Adipose tissue (tissue), 3 donors: ENCODE measurements around the gene IARS1. TPM values are rescaled to one million over a fixed set of nuclear protein-coding genes. Genes with fewer than 3 reads are reported as not detected.

Source experiments
- H3K27ac ChIP-seq: one replicate; pipeline ENCODE4 v1.5.1; 2013; ENCODE audit warnings: low read depth, low read length
- WGBS, 3 donors: extraction: QIAGEN DNeasy Blood & Tissue Kit; methylation state at CpG; one replicate each; pipeline ENCODE4 v1.1.7; 2013; 5-methylcytosine and 5-hydroxymethylcytosine counted together
- polyA plus RNA-seq, 3 donors: library from polyadenylated mRNA; stranded (reverse); fragments of 200-250 nt; gene quantifications; one replicate each; pipeline ENCODE4 v1.2.3, GENCODE V29; 2013
- donor health status: healthy with polysubstance abuse.
- donor health status: Bipolar disorder and iron deficiency.
- donor health status: healthy.

IARS1 gene
- polyA plus RNA-seq, 3 donors, result 16.2 to 31.9 (median 23.6) TPM

DNA sequence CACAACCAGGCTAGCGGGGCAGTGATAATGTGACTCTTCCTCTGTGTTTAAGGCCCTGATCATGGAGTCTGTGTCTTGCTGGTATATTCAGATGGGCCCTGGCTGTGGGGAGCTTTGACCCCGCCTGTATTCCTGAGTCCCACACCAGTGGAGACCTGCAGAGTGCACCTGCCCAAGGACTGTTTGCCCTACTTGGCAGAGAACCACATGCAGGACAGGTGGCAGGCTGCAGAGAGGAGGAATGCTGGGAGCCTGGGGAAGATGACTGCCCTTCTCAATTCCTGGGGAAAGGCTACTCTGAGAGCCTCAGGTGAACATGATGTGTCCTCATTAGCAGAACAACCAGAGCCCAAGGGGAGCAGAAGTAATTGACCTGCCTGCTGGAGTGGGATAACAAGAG is 36.2 kb downstream of the IARS1 start:
- 88 to 100% (median 99%) methylated on average over 2 of the region's 2 CpGs for WGBS, 3 donors
- H3K27ac ChIP-seq, result no peak overlapping the region

DNA sequence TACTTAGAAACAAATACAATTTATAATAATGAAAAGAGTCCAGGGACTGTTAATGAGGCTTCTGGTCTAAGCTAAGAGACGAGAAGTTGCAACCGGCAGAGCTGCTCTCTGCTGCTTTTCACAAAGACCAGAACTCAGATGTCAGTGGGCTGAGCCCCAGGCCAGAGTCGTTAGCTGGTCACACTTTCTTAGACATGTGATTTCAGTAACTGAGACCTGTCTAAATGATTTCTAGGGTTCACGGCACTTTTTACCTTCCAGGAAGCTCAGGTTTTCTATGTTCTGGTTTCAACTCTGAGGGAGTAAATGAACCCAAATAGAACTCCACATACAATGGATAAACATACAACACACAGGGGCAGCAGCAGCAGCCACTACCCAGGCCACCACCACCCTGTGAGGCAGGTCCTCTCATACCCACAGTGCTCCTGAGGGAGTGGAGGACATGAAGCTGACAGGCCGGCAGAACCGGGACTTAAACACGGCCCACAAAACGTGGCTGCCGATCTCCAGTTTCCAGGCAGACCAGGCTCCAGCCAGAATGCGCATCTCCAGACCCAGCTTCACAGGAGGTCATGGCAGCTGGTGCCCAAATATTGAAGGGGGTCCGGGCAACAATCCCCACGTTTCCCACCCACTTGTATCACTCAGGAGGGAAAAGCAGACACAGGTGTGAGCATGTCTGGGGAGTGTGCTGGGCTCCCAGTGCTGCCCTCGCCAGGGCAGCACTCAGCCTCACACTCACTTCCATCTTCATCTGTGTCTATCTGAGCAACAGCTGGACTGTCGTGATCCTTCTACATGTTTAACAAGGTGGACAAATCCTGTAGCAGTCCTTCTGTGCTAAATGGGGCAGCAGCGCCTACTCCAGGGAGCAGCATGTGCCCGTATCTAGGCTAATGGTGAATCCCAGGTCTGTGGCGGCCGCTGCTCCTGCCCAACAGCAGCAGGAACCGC is 38.8 kb downstream of the IARS1 start:
- WGBS, 3 donors, result 85 to 87% (median 85%) methylated on average over 19 of the region's 19 CpGs
- no peak overlapping the region for H3K27ac ChIP-seq

DNA sequence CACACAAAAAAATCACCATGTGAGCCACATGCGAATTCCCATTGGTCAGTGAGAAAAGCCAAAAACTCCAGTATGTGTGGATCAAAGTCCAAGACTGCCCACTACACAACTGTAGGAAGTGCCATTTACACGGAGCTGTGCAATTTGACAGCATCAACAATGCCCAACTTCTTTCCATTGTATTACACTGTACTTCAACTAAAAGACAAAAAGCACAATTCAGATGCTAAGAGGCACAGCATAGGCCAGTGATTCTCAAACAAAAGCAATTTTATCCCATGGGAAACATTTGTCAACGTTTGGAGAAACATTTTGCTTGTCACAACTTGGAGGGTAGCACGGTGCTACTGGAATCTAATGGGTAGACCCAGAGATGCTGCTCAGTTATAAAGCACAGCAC is 39.8 kb downstream of the IARS1 start:
- H3K27ac ChIP-seq, result no peak overlapping the region
- 71 to 76% (median 74%) methylated on average over 4 of the region's 4 CpGs for WGBS, 3 donors

DNA sequence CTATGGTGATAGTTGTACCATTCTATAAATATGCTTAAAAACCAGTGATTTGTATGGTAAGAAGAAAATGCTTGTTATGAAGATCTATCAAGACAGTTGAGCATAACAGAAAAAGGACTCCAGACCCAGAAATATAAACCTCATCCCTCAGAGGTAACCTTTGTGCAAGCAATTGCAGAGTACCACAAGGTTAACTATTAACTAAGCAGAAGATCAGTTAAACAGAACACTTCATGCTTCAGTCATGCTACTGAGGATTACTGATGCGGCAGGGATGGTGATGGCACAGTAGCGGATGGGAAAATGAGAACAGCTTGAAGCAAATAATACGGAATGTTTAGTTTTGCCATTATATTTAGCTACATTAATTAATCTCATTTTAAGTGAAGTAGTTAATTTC is 45.5 kb downstream of the IARS1 start:
- WGBS, 3 donors, result 96 to 98% (median 98%) methylated on average over 3 of the region's 3 CpGs
- no peak overlapping the region for H3K27ac ChIP-seq

DNA sequence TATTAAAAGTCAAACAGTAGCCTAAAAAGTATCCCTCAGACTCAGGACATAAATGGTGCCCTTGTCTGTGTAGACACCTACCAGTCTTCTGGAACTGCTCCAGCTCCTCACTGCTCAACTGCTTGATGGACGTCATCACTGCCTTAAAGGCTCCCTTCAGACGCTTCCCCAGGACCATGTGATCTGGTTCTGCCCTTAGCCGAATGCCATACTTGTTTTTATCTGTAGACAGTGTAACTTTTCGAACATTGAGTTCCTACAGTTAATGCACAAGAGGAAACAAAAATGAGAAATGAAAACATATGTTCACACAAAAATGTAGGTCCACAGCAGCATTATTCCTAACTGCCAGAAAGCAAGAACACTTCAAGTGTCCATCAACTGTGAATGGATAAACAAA is 46.2 kb downstream of the IARS1 start:
- no peak overlapping the region for H3K27ac ChIP-seq
- WGBS, 3 donors, result 84 to 92% (median 92%) methylated on average over 4 of the region's 4 CpGs

DNA sequence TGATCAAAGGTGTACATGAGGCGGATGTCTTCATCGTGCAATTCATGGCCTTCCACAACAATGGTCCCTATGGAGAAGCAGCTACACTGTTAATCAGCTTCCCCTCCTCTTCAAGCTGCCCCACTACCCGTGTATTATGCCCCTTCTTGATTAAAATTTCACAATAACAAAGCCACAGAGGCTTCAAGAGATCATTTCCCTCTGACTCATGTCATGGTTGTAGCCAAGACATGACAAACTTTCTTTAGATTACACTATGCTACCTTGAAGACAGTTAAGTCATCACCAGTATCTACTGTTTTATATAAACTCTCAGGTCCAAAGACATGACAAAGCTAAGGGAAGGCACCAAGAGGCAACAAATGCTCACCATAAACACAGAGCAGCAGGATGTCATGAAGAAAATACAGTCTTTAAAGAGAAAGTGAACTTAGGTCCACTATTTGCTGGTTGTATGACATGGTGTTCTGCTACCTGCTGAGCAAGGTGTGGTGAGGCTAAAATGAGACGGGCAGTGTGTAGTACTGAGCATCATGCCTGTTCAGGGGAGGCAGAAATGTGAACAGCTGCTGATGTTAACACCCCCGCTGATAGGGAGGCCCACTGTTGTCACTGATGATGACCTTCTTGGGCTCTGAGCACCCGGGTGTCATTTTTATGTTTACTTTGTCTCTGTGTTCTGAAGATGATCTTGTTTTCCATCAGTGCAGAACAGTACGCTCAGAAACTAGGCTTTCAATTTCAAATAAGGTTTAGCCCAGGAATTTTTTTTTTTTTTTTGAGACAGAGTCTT is 48.3 kb downstream of the IARS1 start:
- no peak overlapping the region for H3K27ac ChIP-seq
- 86 to 89% (median 86%) methylated on average over 7 of the region's 7 CpGs for WGBS, 3 donors

Other genes starting within 250 kb of the IARS1 start
- gene SPTLC1, start 178.3 kb downstream of the IARS1 start, polyA plus RNA-seq, result 10 to 100 TPM; 24.1 to 37.7 (median 24.5) TPM
- gene NOL8, start 31.7 kb upstream of the IARS1 start, polyA plus RNA-seq, result 10 to 100 TPM in 2 of 3 donors, 1 to 10 TPM in 1; 8.6 to 14.3 (median 11.5) TPM
- gene CENPP, start 32.3 kb upstream of the IARS1 start, polyA plus RNA-seq, result 1 to 10 TPM; 1.3 to 2.2 (median 1.5) TPM
- 10 to 100 TPM in 2 of 3 donors, under 1 TPM in 1; 0.98 to 31.8 (median 10.6) TPM for gene OGN, start 110.9 kb upstream of the IARS1 start, polyA plus RNA-seq
- 10 to 100 TPM in 1 of 3 donors, 1 to 10 TPM in 1, under 1 TPM in 1; 0.66 to 10.0 (median 2.9) TPM for gene OMD, start 130.8 kb upstream of the IARS1 start, polyA plus RNA-seq
- gene ASPN, start 188.8 kb upstream of the IARS1 start, polyA plus RNA-seq, result 1 to 10 TPM; 1.1 to 8.9 (median 1.5) TPM
- 10 to 100 TPM in 2 of 3 donors, 1 to 10 TPM in 1; 1.8 to 24.0 (median 19.1) TPM for gene ECM2, start 242.3 kb upstream of the IARS1 start, polyA plus RNA-seq